ENCODE results near the gene CACNA1D. TPM values are rescaled to one million over a fixed set of nuclear protein-coding genes. Genes with fewer than 3 reads are reported as not detected.

Gene CACNA1D
- total RNA-seq, 5 donors from 2014 or later (not counting 1 experiment from before 2014, with no cell fraction given), result 0.09 to 0.47 (median 0.34) TPM; not detected in 1

DNA sequence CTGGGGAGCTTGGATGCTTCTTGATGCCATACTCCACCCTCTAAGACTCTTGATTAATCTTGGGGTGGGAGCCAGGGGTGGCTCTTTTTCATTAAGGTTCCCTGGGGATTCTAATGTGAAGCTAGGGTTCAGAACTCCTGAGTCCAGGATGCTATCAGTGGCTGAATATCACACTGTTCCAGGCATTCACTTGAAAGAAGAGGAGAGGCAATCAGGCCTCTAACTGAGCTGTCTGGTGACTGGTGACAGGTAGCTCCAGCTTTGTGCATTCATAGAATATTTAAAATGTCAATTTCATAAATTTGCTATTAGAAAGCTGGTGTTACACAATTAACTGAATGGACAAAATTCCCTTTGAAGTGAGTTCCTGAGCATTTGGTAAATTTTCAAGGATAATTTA, 212.8 kb downstream of the CACNA1D start:
- Mint-ChIP-seq H3K4me3 (no peak overlapping the region), H3K9me3 (no peaks in the 10 kb centered on the region), H3K36me3 (no peaks in the 10 kb centered on the region), H3K27me3 (peaks cover 0 to 4% of the 10 kb centered on the region in 2 donors), H3K27ac (no peak overlapping the region), H3K4me1 (peaks cover 0 to 6% (median 0%) of the 10 kb centered on the region in 3 donors)
- Histone ChIP-seq H3K27me3 (replicated peaks in 1 of 2; ENCODE audit: control insufficient read depth in 2 of 2, extremely low read depth in 1 of 2, insufficient read depth in 2 of 2, low read length in 1 of 2) (peaks cover 0 to 6% of the 10 kb centered on the region in 2 experiments), H3K9me3 (no peaks in the 10 kb centered on the region), H3K4me3 (ENCODE audit: control insufficient read depth in 1 of 2, extremely low read depth in 1 of 2, low read length in 1 of 2) (no peak overlapping the region), H3K27ac (ENCODE audit: low read length) (no peak overlapping the region), H3K4me1 (ENCODE audit: control insufficient read depth in 1 of 2, extremely low read depth in 1 of 2, insufficient read depth in 2 of 2, low read length in 2 of 2) (peaks cover 0 to 3% of the 10 kb centered on the region in 2 experiments), H3K36me3 (ENCODE audit: control insufficient read depth in 2 of 2, extremely low read depth in 1 of 2, insufficient read depth in 1 of 2, low read length in 1 of 2) (no peaks in the 10 kb centered on the region)
- ATAC-seq (replicated peaks in 1 of 4), result no peak
- CTCF ChIA-PET, result interaction anchor here (0.6 to 1.0 kb wide), 4 partner anchors 11 to 101 kb away, joined by 3 to 4 read pairs (median 3); no protein-coding TSS in a partner anchor
- DNase-seq, result no peak
- POLR2A ChIA-PET, result no interaction called here

GRCh38 chr3:53708001-53708621, 213.7 kb downstream of the CACNA1D start:
- Histone ChIP-seq H3K4me3 (ENCODE audit: control insufficient read depth in 1 of 2, extremely low read depth in 1 of 2, low read length in 1 of 2) (no peak overlapping the region), H3K27me3 (replicated peaks in 1 of 2; ENCODE audit: control insufficient read depth in 2 of 2, extremely low read depth in 1 of 2, insufficient read depth in 2 of 2, low read length in 1 of 2) (peaks cover 0 to 6% of the 10 kb centered on the region in 2 experiments), H3K36me3 (ENCODE audit: control insufficient read depth in 2 of 2, extremely low read depth in 1 of 2, insufficient read depth in 1 of 2, low read length in 1 of 2) (no peaks in the 10 kb centered on the region), H3K27ac (ENCODE audit: low read length) (no peak overlapping the region), H3K9me3 (no peaks in the 10 kb centered on the region), H3K4me1 (ENCODE audit: control insufficient read depth in 1 of 2, extremely low read depth in 1 of 2, insufficient read depth in 2 of 2, low read length in 2 of 2) (peaks cover 0 to 3% of the 10 kb centered on the region in 2 experiments)
- peaks cover 0 to 3% of the 10 kb centered on the region in 2 donors for H3K27me3 Mint-ChIP-seq
- ATAC-seq (replicated peaks in 1 of 4) (no peak), DNase-seq (no peak)
- ChIA-PET CTCF (interaction anchor here in 1 of 2 donors (0.9 to 1.0 kb wide), 2 partner anchors 12 to 13 kb away, joined by 3 to 4 read pairs; no protein-coding TSS in a partner anchor), POLR2A (no interaction called here)
- H3K27ac Mint-ChIP-seq, result no peak overlapping the region
- peaks cover 0 to 6% (median 0%) of the 10 kb centered on the region in 3 donors for H3K4me1 Mint-ChIP-seq
- H3K9me3 Mint-ChIP-seq, result no peaks in the 10 kb centered on the region
- H3K4me3 Mint-ChIP-seq, result no peak overlapping the region
- 100% methylated on average over 2 of the region's 4 CpGs for WGBS (ENCODE audit: insufficient coverage)
- no peaks in the 10 kb centered on the region for H3K36me3 Mint-ChIP-seq

DNA sequence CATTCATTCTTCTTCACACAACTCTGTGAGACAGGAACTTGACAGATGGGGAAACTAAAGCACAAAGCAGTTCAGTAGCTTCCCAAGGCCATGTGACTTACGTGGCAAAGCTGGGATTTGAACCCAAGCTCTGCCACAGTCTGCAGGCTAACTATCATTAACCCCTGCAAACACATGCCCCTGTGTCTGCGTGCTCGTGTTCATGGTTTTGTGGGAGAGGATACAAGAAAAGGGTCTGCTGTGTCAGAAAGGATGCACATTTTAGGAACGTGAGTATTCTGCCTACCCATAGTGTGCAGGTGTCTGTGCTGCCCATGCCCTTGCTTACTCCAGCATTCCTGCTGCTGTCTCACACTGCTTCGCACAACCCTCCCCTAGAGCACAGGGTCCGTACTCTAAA, 214.8 kb downstream of the CACNA1D start:
- H3K27ac ChIP-seq (ENCODE audit: low read length), result no peak overlapping the region
- Mint-ChIP-seq H3K27ac (no peak overlapping the region), H3K36me3 (no peaks in the 10 kb centered on the region), H3K9me3 (no peaks in the 10 kb centered on the region), H3K4me1 (peaks cover 0 to 6% (median 0%) of the 10 kb centered on the region in 3 donors), H3K4me3 (no peak overlapping the region), H3K27me3 (peaks cover 0 to 3% of the 10 kb centered on the region in 2 donors)
- peaks cover 0 to 3% of the 10 kb centered on the region in 2 experiments for H3K4me1 ChIP-seq (ENCODE audit: control insufficient read depth in 1 of 2, extremely low read depth in 1 of 2, insufficient read depth in 2 of 2, low read length in 2 of 2)
- ChIA-PET POLR2A (no interaction called here), CTCF (no interaction called here)
- no peaks in the 10 kb centered on the region for H3K9me3 ChIP-seq
- ATAC-seq (replicated peaks in 1 of 4), result no peak
- H3K4me3 ChIP-seq (ENCODE audit: control insufficient read depth in 1 of 2, extremely low read depth in 1 of 2, low read length in 1 of 2), result no peak overlapping the region
- H3K36me3 ChIP-seq (ENCODE audit: control insufficient read depth in 2 of 2, extremely low read depth in 1 of 2, insufficient read depth in 1 of 2, low read length in 1 of 2), result no peaks in the 10 kb centered on the region
- no peak for DNase-seq
- H3K27me3 ChIP-seq (replicated peaks in 1 of 2; ENCODE audit: control insufficient read depth in 2 of 2, extremely low read depth in 1 of 2, insufficient read depth in 2 of 2, low read length in 1 of 2), result peaks cover 0 to 2% of the 10 kb centered on the region in 2 experiments
- WGBS (ENCODE audit: insufficient coverage), result no CpG with 5 or more reads among the region's 6 CpGs

- Histone ChIP-seq H3K4me3 (ENCODE audit: control insufficient read depth in 1 of 2, extremely low read depth in 1 of 2, low read length in 1 of 2) (no peak overlapping the region), H3K4me1 (ENCODE audit: control insufficient read depth in 1 of 2, extremely low read depth in 1 of 2, insufficient read depth in 2 of 2, low read length in 2 of 2) (peaks cover 0 to 3% of the 10 kb centered on the region in 2 experiments), H3K27me3 (replicated peaks in 1 of 2; ENCODE audit: control insufficient read depth in 2 of 2, extremely low read depth in 1 of 2, insufficient read depth in 2 of 2, low read length in 1 of 2) (peaks cover 0 to 2% of the 10 kb centered on the region in 2 experiments), H3K36me3 (ENCODE audit: control insufficient read depth in 2 of 2, extremely low read depth in 1 of 2, insufficient read depth in 1 of 2, low read length in 1 of 2) (no peaks in the 10 kb centered on the region), H3K27ac (ENCODE audit: low read length) (no peak overlapping the region), H3K9me3 (no peaks in the 10 kb centered on the region)
- ChIA-PET CTCF (interaction anchor here (0.5 to 1.0 kb wide), 3 partner anchors 11 to 101 kb away, joined by 3 to 4 read pairs (median 4); no protein-coding TSS in a partner anchor), POLR2A (no interaction called here)
- WGBS (ENCODE audit: insufficient coverage), result 13% methylated on average over 8 of the region's 11 CpGs
- Mint-ChIP-seq H3K36me3 (no peaks in the 10 kb centered on the region), H3K27me3 (peaks cover 0 to 3% of the 10 kb centered on the region in 2 donors), H3K4me1 (peaks cover 0 to 4% (median 0%) of the 10 kb centered on the region in 3 donors), H3K9me3 (no peaks in the 10 kb centered on the region), H3K4me3 (no peak overlapping the region), H3K27ac (no peak overlapping the region)
- peak in 34 of 35 experiments; percentile 6 to 63 (median 40) for DNase-seq
- ATAC-seq (replicated peaks in 1 of 4), result peak; percentile 57 to 76 (median 70)
These were observed 215.7 kb downstream of the CACNA1D start for GRCh38 chr3:53709860-53710674.

DNA sequence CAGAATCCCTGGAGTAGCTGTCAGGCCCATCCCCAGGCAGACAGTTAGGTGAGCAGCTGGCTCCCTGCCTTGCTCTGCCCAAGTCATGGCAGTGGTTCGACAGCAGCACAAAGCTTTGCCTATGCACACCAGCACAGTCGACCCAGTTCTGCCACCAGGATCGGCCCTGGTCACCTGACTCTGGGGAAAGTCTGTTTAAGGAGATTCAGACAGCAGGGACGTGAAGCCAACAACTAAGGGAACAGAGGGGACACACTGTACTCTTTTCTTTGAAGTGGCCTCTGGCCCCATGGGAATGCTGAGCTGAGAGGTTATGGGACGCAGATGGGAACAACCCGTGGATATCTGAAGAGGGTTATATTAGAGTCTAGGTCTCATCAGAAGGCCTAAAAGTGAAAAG, 217.0 kb downstream of the CACNA1D start:
- ChIA-PET POLR2A (no interaction called here), CTCF (no interaction called here)
- Mint-ChIP-seq H3K9me3 (no peaks in the 10 kb centered on the region), H3K27me3 (peaks cover 0 to 3% of the 10 kb centered on the region in 2 donors), H3K27ac (no peak overlapping the region), H3K4me1 (peaks cover 0 to 4% (median 0%) of the 10 kb centered on the region in 3 donors), H3K4me3 (no peak overlapping the region), H3K36me3 (no peaks in the 10 kb centered on the region)
- no peak overlapping the region for H3K27ac ChIP-seq (ENCODE audit: low read length)
- ATAC-seq (replicated peaks in 1 of 4) (no peak), DNase-seq (no peak)
- H3K4me1 ChIP-seq (ENCODE audit: control insufficient read depth in 1 of 2, extremely low read depth in 1 of 2, insufficient read depth in 2 of 2, low read length in 2 of 2), result peaks cover 0 to 3% of the 10 kb centered on the region in 2 experiments
- no peaks in the 10 kb centered on the region for H3K36me3 ChIP-seq (ENCODE audit: control insufficient read depth in 2 of 2, extremely low read depth in 1 of 2, insufficient read depth in 1 of 2, low read length in 1 of 2)
- peaks cover 0 to 2% of the 10 kb centered on the region in 2 experiments for H3K27me3 ChIP-seq (replicated peaks in 1 of 2; ENCODE audit: control insufficient read depth in 2 of 2, extremely low read depth in 1 of 2, insufficient read depth in 2 of 2, low read length in 1 of 2)
- WGBS (ENCODE audit: insufficient coverage), result 84% methylated on average over 6 of the region's 6 CpGs
- H3K4me3 ChIP-seq (ENCODE audit: control insufficient read depth in 1 of 2, extremely low read depth in 1 of 2, low read length in 1 of 2), result no peak overlapping the region
- no peaks in the 10 kb centered on the region for H3K9me3 ChIP-seq

DNA sequence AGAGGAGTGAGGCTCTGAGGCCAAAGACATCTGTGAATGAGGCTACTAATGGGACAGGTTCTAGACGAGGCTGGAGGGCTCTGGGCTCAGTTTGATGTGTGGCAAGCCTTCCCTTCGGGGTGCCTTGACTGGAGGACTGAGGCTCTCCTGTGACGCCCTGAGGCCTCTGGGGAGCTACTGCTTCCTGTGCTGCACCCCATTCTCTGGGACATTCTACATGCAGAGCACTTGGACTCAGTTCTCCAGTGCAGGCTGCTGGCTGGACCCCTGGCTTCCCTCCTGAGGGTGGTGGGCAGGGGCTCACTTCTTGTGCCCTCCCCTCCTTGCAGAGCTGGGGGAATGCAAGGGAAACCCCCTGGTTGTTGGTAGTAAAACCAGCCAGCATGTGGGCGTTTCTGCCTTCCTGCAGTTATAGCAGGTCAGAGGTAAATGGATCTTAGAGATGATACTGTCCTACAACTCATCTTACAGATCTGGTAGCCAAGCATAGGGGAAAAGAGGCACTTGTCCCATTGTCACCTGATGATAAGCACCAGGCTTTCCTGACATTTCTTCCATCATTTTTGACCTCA, 218.5 kb downstream of the CACNA1D start:
- H3K27ac Mint-ChIP-seq, result no peak overlapping the region
- H3K4me3 Mint-ChIP-seq, result no peak overlapping the region
- peaks cover 0 to 4% (median 0%) of the 10 kb centered on the region in 3 donors for H3K4me1 Mint-ChIP-seq
- ATAC-seq (replicated peaks in 1 of 4), result no peak
- CTCF ChIA-PET, result no interaction called here
- H3K27me3 ChIP-seq (replicated peaks in 1 of 2; ENCODE audit: control insufficient read depth in 2 of 2, extremely low read depth in 1 of 2, insufficient read depth in 2 of 2, low read length in 1 of 2), result peaks cover 0 to 2% of the 10 kb centered on the region in 2 experiments
- WGBS (ENCODE audit: insufficient coverage), result 39% methylated on average over 3 of the region's 4 CpGs
- no peaks in the 10 kb centered on the region for H3K9me3 ChIP-seq
- H3K4me1 ChIP-seq (ENCODE audit: control insufficient read depth in 1 of 2, extremely low read depth in 1 of 2, insufficient read depth in 2 of 2, low read length in 2 of 2), result peaks cover 0 to 3% of the 10 kb centered on the region in 2 experiments
- H3K27ac ChIP-seq (ENCODE audit: low read length), result no peak overlapping the region
- no peak overlapping the region for H3K4me3 ChIP-seq (ENCODE audit: control insufficient read depth in 1 of 2, extremely low read depth in 1 of 2, low read length in 1 of 2)
- H3K36me3 Mint-ChIP-seq, result no peaks in the 10 kb centered on the region
- H3K27me3 Mint-ChIP-seq, result peaks cover 3 to 6% of the 10 kb centered on the region in 2 donors
- H3K36me3 ChIP-seq (ENCODE audit: control insufficient read depth in 2 of 2, extremely low read depth in 1 of 2, insufficient read depth in 1 of 2, low read length in 1 of 2), result no peaks in the 10 kb centered on the region
- POLR2A ChIA-PET, result no interaction called here
- DNase-seq, result no peak
- no peaks in the 10 kb centered on the region for H3K9me3 Mint-ChIP-seq

Data from T-cell (primary cell).